OCI-LY7 (cell line): ENCODE data around the gene KIF6.

Experiments
- CTCF ChIP-seq: fragments of 200-600 bp; sonication (generic); conservative IDR thresholded peaks from 2 replicates; pipeline ENCODE4 v1.5.1; 2014; ENCODE audit warnings: mild to moderate bottlenecking, antibody characterized with exemption, low read length, moderate library complexity, mixed read lengths
- EZH2phosphoT487 ChIP-seq: fragments of 200-600 bp; sonication (generic); IDR thresholded peaks from 2 replicates; pipeline ENCODE4 v1.6.1; 2018; ENCODE audit warnings: low read depth, borderline replicate concordance, mild to moderate bottlenecking, mixed run types, antibody characterized with exemption, low read length, moderate library complexity, mixed read lengths

- TF ChIP-seq CTCF (no peak), EZH2phosphoT487 (no peak)
Observed at GRCh38 chr6:39731565-39731964, 6.4 kb upstream of the KIF6 start.
